ENCODE results near the gene SIN3A.

GRCh38 chr15:75380773-75381172 is 70.7 kb downstream of the SIN3A start:
- TF ChIP-seq EZH2 (IDR thresholded peaks at IDR 0.05) (no peak), CTCF (IDR thresholded peaks at IDR 0.05) (no peak), EZH2phosphoT487 (IDR thresholded peaks at IDR 0.05) (no peak)
